A549 treated with DMSO at 1 μM for 4 hours (cell line): ENCODE data around the gene LARGE1. TPM values are rescaled to one million over a fixed set of nuclear protein-coding genes. Genes with fewer than 3 reads are reported as not detected.

Source experiments
- total RNA-seq: library from RNA; stranded (reverse); fragments of 200-300 nt; extraction: Qiagen RNA extraction; gene quantifications from 5 replicates; pipeline ENCODE4 v1.2.3, GENCODE V29; 2022; ENCODE audit warnings: low read depth

Gene LARGE1
- 3.8 to 5.1 TPM (median 4.2 TPM) in 5 replicates for total RNA-seq

DNA sequence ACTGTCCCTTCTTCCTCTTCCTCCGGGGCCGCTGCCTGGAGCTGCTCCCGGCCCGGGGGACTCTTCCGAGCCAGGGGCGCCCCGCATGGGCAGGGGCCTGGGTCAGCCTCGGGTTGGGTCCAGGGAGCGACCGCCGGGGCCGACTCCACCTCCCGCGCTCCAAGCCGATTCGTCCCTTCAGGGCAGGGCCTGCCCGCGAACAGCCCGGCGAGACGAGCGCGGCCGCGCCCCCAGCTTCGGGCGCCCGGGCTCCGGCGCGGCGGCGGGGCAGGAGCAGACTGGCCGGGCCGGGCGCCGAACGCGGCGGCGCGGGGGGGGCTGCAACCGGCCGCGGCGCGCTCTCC is at the start of gene LARGE1:
LARGE1 (minus strand) TSS at position 280 of the 344 bp plus-strand sequence.

